Measurements from ENCODE around the gene MIF4GD.

DNA sequence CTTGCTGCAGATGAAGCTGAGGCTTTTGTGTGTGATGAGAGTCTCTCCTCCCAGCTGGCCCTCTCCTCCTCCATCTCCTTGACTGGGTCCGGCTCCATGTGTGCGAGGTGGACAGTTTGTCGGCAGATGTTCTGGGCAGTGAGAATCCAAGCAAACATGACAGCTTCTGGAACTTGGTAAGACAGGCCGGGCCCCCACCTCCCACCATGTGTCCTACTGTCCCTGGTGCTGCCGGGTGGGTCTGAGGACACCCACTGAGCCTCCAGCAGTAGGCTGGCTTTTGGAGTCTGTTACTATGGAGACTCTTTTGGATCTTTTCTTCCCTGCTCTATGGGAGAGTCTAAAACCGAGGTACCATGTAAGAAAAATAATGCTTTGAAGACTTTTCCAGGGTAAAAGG lies 52.9 kb downstream of the MIF4GD start:
- no peak for TF ChIP-seq EZH2 (optimal IDR thresholded peaks at IDR 0.05; ENCODE audit: low read depth, low read length)
- TF ChIP-seq, protein P1, sequence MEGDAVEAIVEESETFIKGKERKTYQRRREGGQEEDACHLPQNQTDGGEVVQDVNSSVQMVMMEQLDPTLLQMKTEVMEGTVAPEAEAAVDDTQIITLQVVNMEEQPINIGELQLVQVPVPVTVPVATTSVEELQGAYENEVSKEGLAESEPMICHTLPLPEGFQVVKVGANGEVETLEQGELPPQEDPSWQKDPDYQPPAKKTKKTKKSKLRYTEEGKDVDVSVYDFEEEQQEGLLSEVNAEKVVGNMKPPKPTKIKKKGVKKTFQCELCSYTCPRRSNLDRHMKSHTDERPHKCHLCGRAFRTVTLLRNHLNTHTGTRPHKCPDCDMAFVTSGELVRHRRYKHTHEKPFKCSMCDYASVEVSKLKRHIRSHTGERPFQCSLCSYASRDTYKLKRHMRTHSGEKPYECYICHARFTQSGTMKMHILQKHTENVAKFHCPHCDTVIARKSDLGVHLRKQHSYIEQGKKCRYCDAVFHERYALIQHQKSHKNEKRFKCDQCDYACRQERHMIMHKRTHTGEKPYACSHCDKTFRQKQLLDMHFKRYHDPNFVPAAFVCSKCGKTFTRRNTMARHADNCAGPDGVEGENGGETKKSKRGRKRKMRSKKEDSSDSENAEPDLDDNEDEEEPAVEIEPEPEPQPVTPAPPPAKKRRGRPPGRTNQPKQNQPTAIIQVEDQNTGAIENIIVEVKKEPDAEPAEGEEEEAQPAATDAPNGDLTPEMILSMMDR (IDR thresholded peaks at IDR 0.05; ENCODE audit: low read length) = no peak

Data from MM.1S (cell line).